H1 (cell line): ENCODE data around the gene GATD1. TPM values are rescaled to one million over a fixed set of nuclear protein-coding genes. Genes with fewer than 3 reads are reported as not detected.

Source experiments
- CTCF ChIA-PET: fragments of 300-600 bp; sonication (Branson Sonifier 250); formaldehyde crosslinking; loops from one replicate; lab custom pipeline; 2021; ENCODE audit not compliant: partially characterized antibody; lab: Charles Lee
- POLR2A ChIA-PET: fragments of 300-600 bp; sonication (Branson Sonifier 250); formaldehyde crosslinking; loops from one replicate; lab custom pipeline; 2021; ENCODE audit warnings: inconsistent platforms; ENCODE audit not compliant: partially characterized antibody; lab: Charles Lee
- DNase-seq, 2 experiments: peaks; one replicate each; pipeline versions ENCODE4 v3.0.0 to v3.0.0-alpha.2; 2010 to 2022; ENCODE audit warnings: low spot score in 2 of 2, low read depth in 1 of 2, mixed read lengths in 1 of 2
- FAIRE-seq: peaks from 2 replicates; lab custom pipeline; 2011; peaks lifted over from hg19 to GRCh38; lab: Jason Lieb, UNC
- H2AFZ ChIP-seq: 2 replicates; pipeline ENCODE4 v1.8.1; 2012; ENCODE audit warnings: low read length, inconsistent platforms
- H2AK5ac ChIP-seq: 2 replicates; pipeline ENCODE4 v1.6.1; 2013; ENCODE audit warnings: low read depth, low read length
- H2BK120ac ChIP-seq: replicated peaks from 2 replicates; pipeline ENCODE3; 2013; ENCODE audit warnings: low read depth, low read length, inconsistent platforms
- H2BK12ac ChIP-seq: 2 replicates; pipeline ENCODE4 v1.6.1; 2013; ENCODE audit warnings: low read depth, low read length
- H2BK15ac ChIP-seq: 2 replicates; pipeline ENCODE4 v1.6.1; 2013; ENCODE audit warnings: low read length
- H2BK20ac ChIP-seq: 2 replicates; pipeline ENCODE4 v1.6.1; 2013; ENCODE audit warnings: low read length
- H2BK5ac ChIP-seq: 2 replicates; pipeline ENCODE4 v1.6.1; 2013; ENCODE audit warnings: low read depth, low read length
- H3K14ac ChIP-seq: 2 replicates; pipeline ENCODE4 v1.6.1; 2013; ENCODE audit warnings: inconsistent platforms; ENCODE audit not compliant: insufficient read length
- H3K18ac ChIP-seq: 2 replicates; pipeline ENCODE4 v1.6.1; 2013; ENCODE audit warnings: low read length; ENCODE audit errors: extremely low read depth
- H3K23ac ChIP-seq: 2 replicates; pipeline ENCODE4 v1.6.1; 2013; ENCODE audit warnings: inconsistent platforms; ENCODE audit not compliant: insufficient read length
- H3K23me2 ChIP-seq: 2 replicates; pipeline ENCODE4 v1.6.1; 2013; ENCODE audit warnings: low read depth, low read length
- H3K27ac ChIP-seq: 2 replicates; pipeline ENCODE4 v1.6.1; 2011; ENCODE audit warnings: low read depth, low read length, inconsistent platforms
- H3K27me3 ChIP-seq, 4 experiments: replicated peaks in 1 of 4; 1 replicate in 1 of 4; 2 replicates in 3 of 4; pipeline versions ENCODE4 v1.6.1 to v1.8.1; 2011 to 2013; ENCODE audit warnings: low read length in 3 of 4, mild to moderate bottlenecking in 3 of 4, inconsistent platforms in 2 of 4, mixed read lengths in 2 of 4, moderate library complexity in 1 of 4; ENCODE audit not compliant: control insufficient read depth in 3 of 4, insufficient read depth in 3 of 4; ENCODE audit errors: extremely low read depth in 1 of 4
- H3K36me3 ChIP-seq, 4 experiments: 2 replicates each; pipeline versions ENCODE4 v1.6.1 to v1.8.1; 2011 to 2013; ENCODE audit warnings: mild to moderate bottlenecking in 4 of 4, low read length in 3 of 4, moderate library complexity in 2 of 4, control low read depth in 1 of 4, inconsistent platforms in 1 of 4; ENCODE audit not compliant: insufficient read depth in 4 of 4, control insufficient read depth in 2 of 4
- H3K4ac ChIP-seq: replicated peaks from 2 replicates; pipeline ENCODE3; 2013; ENCODE audit warnings: low read length, low read depth, mixed read lengths, inconsistent platforms; ENCODE audit not compliant: insufficient read length
- H3K4me1 ChIP-seq, 4 experiments: replicated peaks in 1 of 4; 1 replicate in 1 of 4; 2 replicates in 3 of 4; pipeline versions ENCODE4 v1.6.1 to v1.8.1; 2011 to 2013; ENCODE audit warnings: low read length in 3 of 4, inconsistent platforms in 2 of 4, mixed read lengths in 1 of 4; ENCODE audit not compliant: insufficient read depth in 4 of 4, control insufficient read depth in 3 of 4
- H3K4me2 ChIP-seq, 2 experiments: 2 replicates each; pipeline versions ENCODE4 v1.6.1 to v1.8.1; 2011 to 2013; ENCODE audit warnings: low read depth in 2 of 2, low read length in 2 of 2, control low read depth in 1 of 2, inconsistent platforms in 1 of 2, mild to moderate bottlenecking in 1 of 2; ENCODE audit not compliant: insufficient read depth in 1 of 2
- H3K4me3 ChIP-seq, 4 experiments: fragments of 200-600, 300-600 bp in 1 of 4; sonication (generic), shearing (Covaris generic), sonication (Bioruptor Twin) in 1 of 4; 2 replicates each; pipeline versions ENCODE4 v1.5.1 to v1.8.1; 2011 to 2016; ENCODE audit warnings: low read length in 4 of 4, low read depth in 3 of 4, control low read depth in 2 of 4, inconsistent platforms in 2 of 4, mild to moderate bottlenecking in 2 of 4, mixed read lengths in 1 of 4, moderate library complexity in 1 of 4; ENCODE audit not compliant: insufficient read depth in 2 of 4; ENCODE audit errors: extremely low read depth in 1 of 4
- H3K56ac ChIP-seq: replicated peaks from 2 replicates; pipeline ENCODE3; 2013; ENCODE audit warnings: low read depth, mild to moderate bottlenecking, mixed read lengths, low read length, inconsistent platforms; ENCODE audit not compliant: insufficient read length
- H3K79me1 ChIP-seq: 2 replicates; pipeline ENCODE4 v1.6.1; 2013; ENCODE audit warnings: low read depth, low read length, control low read depth
- H3K79me2 ChIP-seq, 2 experiments: 2 replicates each; pipeline versions ENCODE4 v1.6.1 to v1.8.1; 2012 to 2013; ENCODE audit warnings: low read length in 2 of 2, mild to moderate bottlenecking in 2 of 2, inconsistent platforms in 1 of 2; ENCODE audit not compliant: insufficient read depth in 2 of 2, control insufficient read depth in 1 of 2
- H3K9ac ChIP-seq, 4 experiments: replicated peaks in 1 of 4; 1 replicate in 1 of 4; 2 replicates in 3 of 4; pipeline versions ENCODE4 v1.6.1 to v1.8.1; 2011 to 2013; ENCODE audit warnings: low read depth in 3 of 4, low read length in 3 of 4, control low read depth in 2 of 4, mild to moderate bottlenecking in 2 of 4, moderate library complexity in 2 of 4, inconsistent platforms in 1 of 4; ENCODE audit errors: extremely low read depth in 1 of 4
- H3K9me3 ChIP-seq, 2 experiments: 2 replicates each; pipeline versions ENCODE4 v1.6.1 to v1.8.1; 2012 to 2013; ENCODE audit warnings: mild to moderate bottlenecking in 2 of 2, moderate library complexity in 2 of 2, control low read depth in 1 of 2, inconsistent platforms in 1 of 2, low read depth in 1 of 2, low read length in 1 of 2, mixed read lengths in 1 of 2; ENCODE audit not compliant: insufficient read depth in 2 of 2
- H4K20me1 ChIP-seq, 2 experiments: replicated peaks in 1 of 2; 2 replicates each; pipeline versions ENCODE3 to v1.8.1; 2011 to 2013; ENCODE audit warnings: inconsistent platforms in 2 of 2, low read length in 2 of 2, mild to moderate bottlenecking in 1 of 2; ENCODE audit not compliant: insufficient read depth in 2 of 2, control insufficient read depth in 1 of 2
- H4K5ac ChIP-seq: 2 replicates; pipeline ENCODE4 v1.6.1; 2013; ENCODE audit warnings: low read length, low read depth, mixed read lengths, inconsistent platforms; ENCODE audit not compliant: insufficient read length
- H4K8ac ChIP-seq: 2 replicates; pipeline ENCODE4 v1.8.0; 2013; ENCODE audit warnings: mild to moderate bottlenecking, moderate library complexity, low read length, inconsistent platforms; ENCODE audit not compliant: insufficient read depth; ENCODE audit errors: extremely low read depth
- H4K91ac ChIP-seq: replicated peaks from 2 replicates; pipeline ENCODE3; 2013; ENCODE audit warnings: low read length, mixed read lengths, inconsistent platforms; ENCODE audit not compliant: insufficient read length
- TAF1 ChIP-seq: IDR thresholded peaks from 2 replicates; pipeline ENCODE4 v1.6.1; 2011; ENCODE audit warnings: mild to moderate bottlenecking, low read depth, low read length
- WGBS, 2 experiments: shearing (Covaris generic) in 1 of 2; methylation state at CpG; one replicate each; pipeline versions ENCODE4 v1.1.6 to v1.1.7; 2013 to 2015; ENCODE audit warnings: low lambda C conversion rate in 2 of 2, mixed read lengths in 2 of 2, inconsistent platforms in 1 of 2, low coverage in 1 of 2, missing lambda C conversion rate in 1 of 2; ENCODE audit not compliant: insufficient replicate concordance in 2 of 2, insufficient coverage in 1 of 2, insufficient read length in 1 of 2; ENCODE audit errors: extremely low coverage in 1 of 2, missing lambda C conversion rate in 1 of 2; 5-methylcytosine and 5-hydroxymethylcytosine counted together
- polyA plus RNA-seq, 7 experiments: library from polyadenylated mRNA; depleted of rRNA in 3 of 7; stranded (reverse) in 5 of 7; unstranded in 2 of 7; fragments of >200 nt in 5 of 7; fragments of 200-250 nt in 2 of 7; gene quantifications; 1 replicate in 5 of 7; 2 replicates in 1 of 7; 4 replicates in 1 of 7; pipeline versions ENCODE4 v1.2.1 to v1.2.3, GENCODE V29; 2011 to 2013; ENCODE audit warnings: missing spikeins in 2 of 7, mixed read lengths in 2 of 7
- total RNA-seq: library from RNA; stranded (reverse); fragmentation: NEBNext Ultra II Directional; extraction: Animal tissue kit (Norgen Biotek cat#: 25700); gene quantifications from 2 replicates; pipeline ENCODE4 v1.2.1, GENCODE V29; 2021

The GATD1 gene
- total and polyA plus RNA-seq, 2 of the 8 experiments (the other 6 are each of a cell fraction or from before 2014, with no cell fraction given), result 47.5 to 54.8 TPM

GRCh38 chr11:721741-722345 lies 55.4 kb downstream of the GATD1 start:
- no peaks in the 10 kb centered on the region for H4K20me1 ChIP-seq
- no peak for DNase-seq
- H2AFZ ChIP-seq, result no peak overlapping the region
- H3K9me3 ChIP-seq, result no peaks in the 10 kb centered on the region
- TF ChIP-seq TAF1, result no peak
- no peak overlapping the region for H3K9ac ChIP-seq
- no peak overlapping the region; the same call in 1 of the 2 replicates for H4K8ac ChIP-seq
- H2AK5ac ChIP-seq, result no peak overlapping the region
- H3K4me1 ChIP-seq, result peaks cover 0 to 16% (median 10%) of the 10 kb centered on the region in 4 experiments; a peak in 5 of 7 replicates
- H3K4ac ChIP-seq, result no peak overlapping the region
- H4K5ac ChIP-seq, result no peak overlapping the region
- H3K79me2 ChIP-seq, result no peaks in the 10 kb centered on the region
- H2BK20ac ChIP-seq, result no peak overlapping the region
- H3K36me3 ChIP-seq, result no peaks in the 10 kb centered on the region
- WGBS, 2 experiments, result 89% methylated on average over 23 of the region's 33 CpGs; no CpG with 5 or more reads in 1 of the 2 experiments
- H2BK12ac ChIP-seq, result no peak overlapping the region
- no peak overlapping the region for H3K14ac ChIP-seq
- peaks cover 9% of the 10 kb centered on the region; the same call in 1 of the 2 replicates for H3K23me2 ChIP-seq
- no peak overlapping the region for H2BK5ac ChIP-seq
- no peak overlapping the region for H2BK120ac ChIP-seq
- no peak overlapping the region for H3K4me3 ChIP-seq
- H3K27ac ChIP-seq, result no peak overlapping the region
- no peak overlapping the region for H3K18ac ChIP-seq
- H3K23ac ChIP-seq, result no peak overlapping the region
- CTCF ChIA-PET, result interaction anchor here (1.0 to 15.4 kb wide), 15 partner anchors 9 to 113 kb away, joined by 3 to 395 read pairs (median 6); partner anchors contain the start of genes TALDO1 and TMEM80
- peaks cover 0 to 8% (median 8%) of the 10 kb centered on the region in 4 experiments; a peak in 4 of 7 replicates for H3K27me3 ChIP-seq
- no peak overlapping the region for H3K56ac ChIP-seq
- H3K4me2 ChIP-seq, result no peak overlapping the region
- FAIRE-seq, result no peak
- no peaks in the 10 kb centered on the region for H3K79me1 ChIP-seq
- H2BK15ac ChIP-seq, result no peak overlapping the region
- POLR2A ChIA-PET, result interaction anchor here (0.6 to 13.2 kb wide), 6 partner anchors 10 to 83 kb away, joined by 3 to 216 read pairs (median 4); partner anchors contain the start of genes EPS8L2 and TALDO1
- no peak overlapping the region for H4K91ac ChIP-seq
